HepG2 (cell line): Measurements from ENCODE around the gene SERPINA3. TPM values are rescaled to one million over a fixed set of nuclear protein-coding genes. Genes with fewer than 3 reads are reported as not detected.
A peak's percentile ranks its signal among the peaks of the same experiment; 100 is the strongest.

Experiments used
- ATRX ChIP-seq: sonication (generic); formaldehyde crosslinking; IDR thresholded peaks from 2 replicates; pipeline ENCODE4 v1.4.0; 2020; ENCODE audit warnings: missing genetic modification reagents, borderline replicate concordance
- BRD4 ChIP-seq: sonication (generic); formaldehyde crosslinking; IDR thresholded peaks from 2 replicates; pipeline ENCODE4 v1.4.0; 2020; ENCODE audit warnings: missing genetic modification reagents
- IRF2 ChIP-seq: IDR thresholded peaks from 2 replicates; pipeline ENCODE4 v1.6.1; 2018; ENCODE audit warnings: missing genetic modification reagents, missing compliant biosample characterization
- MAFG ChIP-seq: sonication (generic); formaldehyde crosslinking; IDR thresholded peaks from 2 replicates; pipeline ENCODE4 v1.5.1; 2020; ENCODE audit warnings: mild to moderate bottlenecking, missing genetic modification reagents
- SAFB2 ChIP-seq: sonication (generic); formaldehyde crosslinking; IDR thresholded peaks from 2 replicates; pipeline ENCODE4 v1.5.1; 2020; ENCODE audit warnings: missing genetic modification reagents, low read depth, mild to moderate bottlenecking, borderline replicate concordance
- SPEN ChIP-seq: sonication (generic); formaldehyde crosslinking; IDR thresholded peaks from 2 replicates; pipeline ENCODE4 v1.5.1; 2020; ENCODE audit warnings: low read depth, mild to moderate bottlenecking, missing genetic modification reagents
- TOPORS ChIP-seq: sonication (generic); formaldehyde crosslinking; IDR thresholded peaks from 2 replicates; pipeline ENCODE4 v1.8.0; 2023; ENCODE audit warnings: mild to moderate bottlenecking, missing genetic modification reagents
- ZNF431 ChIP-seq: sonication (generic); formaldehyde crosslinking; IDR thresholded peaks from 2 replicates; pipeline ENCODE4 v1.9.0; 2022; ENCODE audit warnings: missing genetic modification reagents, low read depth, mild to moderate bottlenecking, borderline replicate concordance
- ZSCAN22 ChIP-seq: sonication (generic); formaldehyde crosslinking; IDR thresholded peaks from 2 replicates; pipeline ENCODE4 v1.4.0; 2020; ENCODE audit warnings: mild to moderate bottlenecking, missing genetic modification reagents
- polyA plus RNA-seq, 8 experiments: library from polyadenylated mRNA; depleted of rRNA in 3 of 8; stranded (reverse) in 7 of 8; unstranded in 1 of 8; fragments of >200 nt; fragmentation: Illumina TruSeq in 4 of 8; extraction: Trizol in 4 of 8; gene quantifications; 2 replicates each; pipeline versions ENCODE4 v1.2.1 to v1.2.3, GENCODE V29; 2011 to 2016; ENCODE audit warnings: low read depth in 4 of 8, missing spikeins in 1 of 8, mixed read lengths in 1 of 8; ENCODE audit not compliant: insufficient read depth in 1 of 8
- total RNA-seq, 5 experiments: library from RNA; depleted of rRNA; stranded (reverse); fragments of >200 nt; fragmentation: Illumina TruSeq; extraction: Trizol; gene quantifications; 2 replicates each; pipeline ENCODE4 v1.2.3, GENCODE V29; 2016; ENCODE audit warnings: low read depth in 1 of 5
- TF ChIP-seq, protein P1 (sequence below): sonication (generic); formaldehyde crosslinking; IDR thresholded peaks from 2 replicates; pipeline ENCODE4 v1.4.0; 2020; ENCODE audit warnings: missing genetic modification reagents, mild to moderate bottlenecking, borderline replicate concordance
- TF ChIP-seq, protein P2 (sequence below): sonication (generic); formaldehyde crosslinking; IDR thresholded peaks from 2 replicates; pipeline ENCODE4 v1.9.0; 2021; ENCODE audit warnings: missing genetic modification reagents, mild to moderate bottlenecking, borderline replicate concordance
- TF ChIP-seq, protein P3 (sequence below): sonication (generic); formaldehyde crosslinking; IDR thresholded peaks from 2 replicates; pipeline ENCODE4 v1.5.0; 2020; ENCODE audit warnings: missing genetic modification reagents
- TF ChIP-seq, protein P4 (sequence below): sonication (generic); formaldehyde crosslinking; IDR thresholded peaks from 2 replicates; pipeline ENCODE4 v1.8.1; 2022; ENCODE audit warnings: mild to moderate bottlenecking, missing genetic modification reagents
- TF ChIP-seq, protein P5 (sequence below): sonication (generic); formaldehyde crosslinking; IDR thresholded peaks from 2 replicates; pipeline ENCODE4 v1.8.0; 2022; ENCODE audit warnings: missing genetic modification reagents, mild to moderate bottlenecking, borderline replicate concordance
- TF ChIP-seq, protein P6 (sequence below): sonication (generic); formaldehyde crosslinking; IDR thresholded peaks from 2 replicates; pipeline ENCODE4 v1.4.0; 2020; ENCODE audit warnings: missing genetic modification reagents

Gene SERPINA3
- total and polyA plus RNA-seq, 2 of the 13 experiments (the other 11 are each of a cell fraction or from before 2014, with no cell fraction given), result 825 to 2,200 TPM

DNA sequence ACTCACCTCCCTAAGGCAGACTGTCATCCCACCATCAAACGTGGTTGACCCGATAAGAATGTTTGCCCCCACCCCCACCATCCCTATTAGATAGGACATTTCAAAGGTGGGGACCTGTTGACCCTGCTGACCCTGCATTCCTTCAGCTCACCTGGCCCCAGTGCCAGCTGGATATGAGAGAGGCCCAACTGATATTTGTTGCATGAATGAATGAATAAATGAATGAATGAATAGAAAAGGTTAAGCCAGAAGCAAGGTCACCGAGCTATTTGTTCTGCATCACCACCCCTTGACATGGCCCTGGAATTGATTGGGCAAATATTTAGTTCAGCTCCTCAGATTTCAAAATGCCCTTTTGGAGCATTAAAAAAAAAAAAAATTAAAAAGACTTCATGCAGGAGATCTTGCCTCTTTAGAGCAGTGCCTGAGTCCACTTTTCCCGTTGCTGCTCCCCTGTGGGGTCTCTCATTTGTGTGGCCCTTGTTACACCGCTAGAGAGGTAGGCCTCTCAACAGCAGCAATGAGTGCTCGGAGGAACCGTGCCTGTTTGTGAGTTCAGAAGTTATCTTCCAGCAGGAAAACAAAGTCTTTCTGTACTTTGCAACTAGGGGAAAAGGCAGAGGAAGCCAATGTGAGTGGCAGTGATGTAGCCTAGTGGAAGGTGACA is 39.4 kb upstream of the SERPINA3 start (continued):
- TF ChIP-seq, protein P1, sequence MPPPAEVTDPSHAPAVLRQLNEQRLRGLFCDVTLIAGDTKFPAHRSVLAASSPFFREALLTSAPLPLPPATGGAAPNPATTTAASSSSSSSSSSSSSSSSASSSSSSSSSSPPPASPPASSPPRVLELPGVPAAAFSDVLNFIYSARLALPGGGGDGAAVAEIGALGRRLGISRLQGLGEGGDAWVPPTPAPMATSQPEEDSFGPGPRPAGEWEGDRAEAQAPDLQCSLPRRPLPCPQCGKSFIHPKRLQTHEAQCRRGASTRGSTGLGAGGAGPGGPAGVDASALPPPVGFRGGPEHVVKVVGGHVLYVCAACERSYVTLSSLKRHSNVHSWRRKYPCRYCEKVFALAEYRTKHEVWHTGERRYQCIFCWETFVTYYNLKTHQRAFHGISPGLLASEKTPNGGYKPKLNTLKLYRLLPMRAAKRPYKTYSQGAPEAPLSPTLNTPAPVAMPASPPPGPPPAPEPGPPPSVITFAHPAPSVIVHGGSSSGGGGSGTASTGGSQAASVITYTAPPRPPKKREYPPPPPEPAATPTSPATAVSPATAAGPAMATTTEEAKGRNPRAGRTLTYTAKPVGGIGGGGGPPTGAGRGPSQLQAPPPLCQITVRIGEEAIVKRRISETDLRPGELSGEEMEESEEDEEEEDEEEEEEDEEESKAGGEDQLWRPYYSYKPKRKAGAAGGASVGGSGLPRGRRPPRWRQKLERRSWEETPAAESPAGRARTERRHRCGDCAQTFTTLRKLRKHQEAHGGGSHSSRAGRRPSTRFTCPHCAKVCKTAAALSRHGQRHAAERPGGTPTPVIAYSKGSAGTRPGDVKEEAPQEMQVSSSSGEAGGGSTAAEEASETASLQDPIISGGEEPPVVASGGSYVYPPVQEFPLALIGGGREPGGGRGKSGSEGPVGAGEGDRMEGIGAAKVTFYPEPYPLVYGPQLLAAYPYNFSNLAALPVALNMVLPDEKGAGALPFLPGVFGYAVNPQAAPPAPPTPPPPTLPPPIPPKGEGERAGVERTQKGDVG (CRISPR knock-in tag), result peak; percentile 64; the same call in 1 of the 2 replicates
- 0 out of 2 replicates have a peak, but pooled peaks have one; percentile 27 for TF ChIP-seq ZNF431
- TF ChIP-seq SPEN (CRISPR knock-in tag), result no peak
- TF ChIP-seq, protein P2, sequence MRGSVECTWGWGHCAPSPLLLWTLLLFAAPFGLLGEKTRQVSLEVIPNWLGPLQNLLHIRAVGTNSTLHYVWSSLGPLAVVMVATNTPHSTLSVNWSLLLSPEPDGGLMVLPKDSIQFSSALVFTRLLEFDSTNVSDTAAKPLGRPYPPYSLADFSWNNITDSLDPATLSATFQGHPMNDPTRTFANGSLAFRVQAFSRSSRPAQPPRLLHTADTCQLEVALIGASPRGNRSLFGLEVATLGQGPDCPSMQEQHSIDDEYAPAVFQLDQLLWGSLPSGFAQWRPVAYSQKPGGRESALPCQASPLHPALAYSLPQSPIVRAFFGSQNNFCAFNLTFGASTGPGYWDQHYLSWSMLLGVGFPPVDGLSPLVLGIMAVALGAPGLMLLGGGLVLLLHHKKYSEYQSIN (CRISPR knock-in tag), result no peak
- TF ChIP-seq, protein P3, sequence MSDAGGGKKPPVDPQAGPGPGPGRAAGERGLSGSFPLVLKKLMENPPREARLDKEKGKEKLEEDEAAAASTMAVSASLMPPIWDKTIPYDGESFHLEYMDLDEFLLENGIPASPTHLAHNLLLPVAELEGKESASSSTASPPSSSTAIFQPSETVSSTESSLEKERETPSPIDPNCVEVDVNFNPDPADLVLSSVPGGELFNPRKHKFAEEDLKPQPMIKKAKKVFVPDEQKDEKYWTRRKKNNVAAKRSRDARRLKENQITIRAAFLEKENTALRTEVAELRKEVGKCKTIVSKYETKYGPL (CRISPR knock-in tag), result no peak
- TF ChIP-seq MAFG, result no peak
- peak; percentile 38; the same call in 1 of the 2 replicates for TF ChIP-seq IRF2 (CRISPR knock-in tag)
- TF ChIP-seq TOPORS (CRISPR knock-in tag), result peak; percentile 37; the same call in 1 of the 2 replicates
- no peak for TF ChIP-seq ATRX (CRISPR knock-in tag)
- TF ChIP-seq, protein P4, sequence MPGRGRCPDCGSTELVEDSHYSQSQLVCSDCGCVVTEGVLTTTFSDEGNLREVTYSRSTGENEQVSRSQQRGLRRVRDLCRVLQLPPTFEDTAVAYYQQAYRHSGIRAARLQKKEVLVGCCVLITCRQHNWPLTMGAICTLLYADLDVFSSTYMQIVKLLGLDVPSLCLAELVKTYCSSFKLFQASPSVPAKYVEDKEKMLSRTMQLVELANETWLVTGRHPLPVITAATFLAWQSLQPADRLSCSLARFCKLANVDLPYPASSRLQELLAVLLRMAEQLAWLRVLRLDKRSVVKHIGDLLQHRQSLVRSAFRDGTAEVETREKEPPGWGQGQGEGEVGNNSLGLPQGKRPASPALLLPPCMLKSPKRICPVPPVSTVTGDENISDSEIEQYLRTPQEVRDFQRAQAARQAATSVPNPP (CRISPR knock-in tag), result 0 out of 2 replicates have a peak, but pooled peaks have one; percentile 49
- TF ChIP-seq, protein P5, sequence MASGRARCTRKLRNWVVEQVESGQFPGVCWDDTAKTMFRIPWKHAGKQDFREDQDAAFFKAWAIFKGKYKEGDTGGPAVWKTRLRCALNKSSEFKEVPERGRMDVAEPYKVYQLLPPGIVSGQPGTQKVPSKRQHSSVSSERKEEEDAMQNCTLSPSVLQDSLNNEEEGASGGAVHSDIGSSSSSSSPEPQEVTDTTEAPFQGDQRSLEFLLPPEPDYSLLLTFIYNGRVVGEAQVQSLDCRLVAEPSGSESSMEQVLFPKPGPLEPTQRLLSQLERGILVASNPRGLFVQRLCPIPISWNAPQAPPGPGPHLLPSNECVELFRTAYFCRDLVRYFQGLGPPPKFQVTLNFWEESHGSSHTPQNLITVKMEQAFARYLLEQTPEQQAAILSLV (CRISPR knock-in tag), result peak; percentile 50; the same call in 1 of the 2 replicates
- TF ChIP-seq BRD4 (CRISPR knock-in tag), result no peak
- TF ChIP-seq, protein P6, sequence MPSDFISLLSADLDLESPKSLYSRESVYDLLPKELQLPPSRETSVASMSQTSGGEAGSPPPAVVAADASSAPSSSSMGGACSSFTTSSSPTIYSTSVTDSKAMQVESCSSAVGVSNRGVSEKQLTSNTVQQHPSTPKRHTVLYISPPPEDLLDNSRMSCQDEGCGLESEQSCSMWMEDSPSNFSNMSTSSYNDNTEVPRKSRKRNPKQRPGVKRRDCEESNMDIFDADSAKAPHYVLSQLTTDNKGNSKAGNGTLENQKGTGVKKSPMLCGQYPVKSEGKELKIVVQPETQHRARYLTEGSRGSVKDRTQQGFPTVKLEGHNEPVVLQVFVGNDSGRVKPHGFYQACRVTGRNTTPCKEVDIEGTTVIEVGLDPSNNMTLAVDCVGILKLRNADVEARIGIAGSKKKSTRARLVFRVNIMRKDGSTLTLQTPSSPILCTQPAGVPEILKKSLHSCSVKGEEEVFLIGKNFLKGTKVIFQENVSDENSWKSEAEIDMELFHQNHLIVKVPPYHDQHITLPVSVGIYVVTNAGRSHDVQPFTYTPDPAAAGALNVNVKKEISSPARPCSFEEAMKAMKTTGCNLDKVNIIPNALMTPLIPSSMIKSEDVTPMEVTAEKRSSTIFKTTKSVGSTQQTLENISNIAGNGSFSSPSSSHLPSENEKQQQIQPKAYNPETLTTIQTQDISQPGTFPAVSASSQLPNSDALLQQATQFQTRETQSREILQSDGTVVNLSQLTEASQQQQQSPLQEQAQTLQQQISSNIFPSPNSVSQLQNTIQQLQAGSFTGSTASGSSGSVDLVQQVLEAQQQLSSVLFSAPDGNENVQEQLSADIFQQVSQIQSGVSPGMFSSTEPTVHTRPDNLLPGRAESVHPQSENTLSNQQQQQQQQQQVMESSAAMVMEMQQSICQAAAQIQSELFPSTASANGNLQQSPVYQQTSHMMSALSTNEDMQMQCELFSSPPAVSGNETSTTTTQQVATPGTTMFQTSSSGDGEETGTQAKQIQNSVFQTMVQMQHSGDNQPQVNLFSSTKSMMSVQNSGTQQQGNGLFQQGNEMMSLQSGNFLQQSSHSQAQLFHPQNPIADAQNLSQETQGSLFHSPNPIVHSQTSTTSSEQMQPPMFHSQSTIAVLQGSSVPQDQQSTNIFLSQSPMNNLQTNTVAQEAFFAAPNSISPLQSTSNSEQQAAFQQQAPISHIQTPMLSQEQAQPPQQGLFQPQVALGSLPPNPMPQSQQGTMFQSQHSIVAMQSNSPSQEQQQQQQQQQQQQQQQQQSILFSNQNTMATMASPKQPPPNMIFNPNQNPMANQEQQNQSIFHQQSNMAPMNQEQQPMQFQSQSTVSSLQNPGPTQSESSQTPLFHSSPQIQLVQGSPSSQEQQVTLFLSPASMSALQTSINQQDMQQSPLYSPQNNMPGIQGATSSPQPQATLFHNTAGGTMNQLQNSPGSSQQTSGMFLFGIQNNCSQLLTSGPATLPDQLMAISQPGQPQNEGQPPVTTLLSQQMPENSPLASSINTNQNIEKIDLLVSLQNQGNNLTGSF (CRISPR knock-in tag), result no peak
- TF ChIP-seq ZSCAN22 (CRISPR knock-in tag), result no peak
- 0 out of 2 replicates have a peak, but pooled peaks have one; percentile 16 for TF ChIP-seq SAFB2 (CRISPR knock-in tag)
